ENCODE measurements around the gene NKX6-1. TPM values are rescaled to one million over a fixed set of nuclear protein-coding genes. Genes with fewer than 3 reads are reported as not detected.

Gene NKX6-1
- polyA plus RNA-seq, 1 of the 3 experiments (the other 2 are of a cell fraction): not detected

DNA sequence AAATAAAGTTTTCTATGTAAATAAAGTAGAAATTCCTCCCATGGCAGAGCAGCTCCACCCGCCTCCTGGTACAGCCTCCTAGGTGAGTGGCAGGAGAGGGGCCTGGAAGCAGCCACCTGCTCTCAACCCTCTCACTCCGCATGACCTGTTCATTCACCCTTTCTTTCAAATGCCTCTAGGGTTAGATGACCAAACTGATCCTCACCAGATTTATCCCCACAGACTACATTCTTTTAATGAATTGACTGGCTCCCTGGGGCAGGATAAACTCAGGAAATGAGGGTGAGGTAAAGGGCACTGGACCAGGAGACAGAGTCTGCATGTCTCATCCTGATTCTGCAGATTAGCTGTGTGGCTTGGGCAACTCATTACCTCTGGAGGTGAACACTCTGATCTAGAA, 32.6 kb upstream of the NKX6-1 start:
- H2AFZ ChIP-seq (ENCODE audit: low read depth): no peak overlapping the region
- POLR2A ChIA-PET: no interaction called here
- no peaks in the 10 kb centered on the region for H3K9me2 ChIP-seq
- no peaks in the 10 kb centered on the region for H4K20me1 ChIP-seq (ENCODE audit: insufficient read depth)
- CTCF ChIA-PET: interaction anchor here (0.8 to 1.1 kb wide), 3 partner anchors 10 to 438 kb away, joined by 3 to 4 read pairs (median 4); partner anchors contain the start of gene CDS1
- H3K4me1 ChIP-seq (ENCODE audit: control insufficient read depth in 1 of 2, insufficient read depth in 2 of 2, low read depth in 1 of 2, low read length in 1 of 2): peaks cover 0 to 3% of the 10 kb centered on the region in 2 experiments; a peak in 2 of 4 replicates
- no peaks in the 10 kb centered on the region for H3K9me3 ChIP-seq
- H3K4me2 ChIP-seq: no peak overlapping the region
- H3K36me3 ChIP-seq (replicated peaks in 1 of 2; ENCODE audit: control insufficient read depth in 1 of 2, insufficient read depth in 2 of 2, low read length in 1 of 2): no peaks in the 10 kb centered on the region
- H3K27ac ChIP-seq (ENCODE audit: low read depth in 2 of 2, low read length in 1 of 2): no peak overlapping the region
- no peak overlapping the region for H3K4me3 ChIP-seq (ENCODE audit: low read depth in 2 of 2, low read length in 1 of 2)
- H3K79me2 ChIP-seq (ENCODE audit: insufficient read depth): no peaks in the 10 kb centered on the region
- WGBS (ENCODE audit: low lambda C conversion rate): 27% methylated on average over 2 of the region's 2 CpGs
- TF ChIP-seq POLR2AphosphoS5 (IDR thresholded peaks at IDR 0.05; ENCODE audit: low read depth, low read length): no peak
- TF ChIP-seq FOSL2 (IDR thresholded peaks at IDR 0.05; ENCODE audit: borderline replicate concordance, low read depth): no peak
- TF ChIP-seq ELF1 (IDR thresholded peaks at IDR 0.05): no peak
- TF ChIP-seq, protein P1, sequence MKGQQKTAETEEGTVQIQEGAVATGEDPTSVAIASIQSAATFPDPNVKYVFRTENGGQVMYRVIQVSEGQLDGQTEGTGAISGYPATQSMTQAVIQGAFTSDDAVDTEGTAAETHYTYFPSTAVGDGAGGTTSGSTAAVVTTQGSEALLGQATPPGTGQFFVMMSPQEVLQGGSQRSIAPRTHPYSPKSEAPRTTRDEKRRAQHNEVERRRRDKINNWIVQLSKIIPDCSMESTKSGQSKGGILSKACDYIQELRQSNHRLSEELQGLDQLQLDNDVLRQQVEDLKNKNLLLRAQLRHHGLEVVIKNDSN (IDR thresholded peaks at IDR 0.05; ENCODE audit: borderline replicate concordance, low read depth): no peak
- TF ChIP-seq MEF2A (IDR thresholded peaks at IDR 0.05; ENCODE audit: borderline replicate concordance, low read depth): no peak
- TF ChIP-seq RXRA (IDR thresholded peaks at IDR 0.05; ENCODE audit: borderline replicate concordance, low read depth): no peak
- TF ChIP-seq EZH2phosphoT487 (IDR thresholded peaks at IDR 0.05; ENCODE audit: borderline replicate concordance, low read depth): no peak
- TF ChIP-seq SIN3A (IDR thresholded peaks at IDR 0.05; ENCODE audit: borderline replicate concordance, low read depth, low read length): no peak
- no peak for TF ChIP-seq CHD2 (IDR thresholded peaks at IDR 0.05; ENCODE audit: low read length, partially characterized antibody)
- TF ChIP-seq, protein P2, sequence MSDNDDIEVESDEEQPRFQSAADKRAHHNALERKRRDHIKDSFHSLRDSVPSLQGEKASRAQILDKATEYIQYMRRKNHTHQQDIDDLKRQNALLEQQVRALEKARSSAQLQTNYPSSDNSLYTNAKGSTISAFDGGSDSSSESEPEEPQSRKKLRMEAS (IDR thresholded peaks at IDR 0.05; ENCODE audit: low read depth): no peak
- TF ChIP-seq NRF1 (IDR thresholded peaks at IDR 0.05; ENCODE audit: low read depth, low read length): no peak
- TF ChIP-seq MXI1 (IDR thresholded peaks at IDR 0.05; ENCODE audit: low read depth, low read length): no peak
- TF ChIP-seq RFX5 (IDR thresholded peaks at IDR 0.05; ENCODE audit: low read length): no peak
- TF ChIP-seq NFIC (IDR thresholded peaks at IDR 0.05; ENCODE audit: borderline replicate concordance): no peak
- TF ChIP-seq, protein P3, sequence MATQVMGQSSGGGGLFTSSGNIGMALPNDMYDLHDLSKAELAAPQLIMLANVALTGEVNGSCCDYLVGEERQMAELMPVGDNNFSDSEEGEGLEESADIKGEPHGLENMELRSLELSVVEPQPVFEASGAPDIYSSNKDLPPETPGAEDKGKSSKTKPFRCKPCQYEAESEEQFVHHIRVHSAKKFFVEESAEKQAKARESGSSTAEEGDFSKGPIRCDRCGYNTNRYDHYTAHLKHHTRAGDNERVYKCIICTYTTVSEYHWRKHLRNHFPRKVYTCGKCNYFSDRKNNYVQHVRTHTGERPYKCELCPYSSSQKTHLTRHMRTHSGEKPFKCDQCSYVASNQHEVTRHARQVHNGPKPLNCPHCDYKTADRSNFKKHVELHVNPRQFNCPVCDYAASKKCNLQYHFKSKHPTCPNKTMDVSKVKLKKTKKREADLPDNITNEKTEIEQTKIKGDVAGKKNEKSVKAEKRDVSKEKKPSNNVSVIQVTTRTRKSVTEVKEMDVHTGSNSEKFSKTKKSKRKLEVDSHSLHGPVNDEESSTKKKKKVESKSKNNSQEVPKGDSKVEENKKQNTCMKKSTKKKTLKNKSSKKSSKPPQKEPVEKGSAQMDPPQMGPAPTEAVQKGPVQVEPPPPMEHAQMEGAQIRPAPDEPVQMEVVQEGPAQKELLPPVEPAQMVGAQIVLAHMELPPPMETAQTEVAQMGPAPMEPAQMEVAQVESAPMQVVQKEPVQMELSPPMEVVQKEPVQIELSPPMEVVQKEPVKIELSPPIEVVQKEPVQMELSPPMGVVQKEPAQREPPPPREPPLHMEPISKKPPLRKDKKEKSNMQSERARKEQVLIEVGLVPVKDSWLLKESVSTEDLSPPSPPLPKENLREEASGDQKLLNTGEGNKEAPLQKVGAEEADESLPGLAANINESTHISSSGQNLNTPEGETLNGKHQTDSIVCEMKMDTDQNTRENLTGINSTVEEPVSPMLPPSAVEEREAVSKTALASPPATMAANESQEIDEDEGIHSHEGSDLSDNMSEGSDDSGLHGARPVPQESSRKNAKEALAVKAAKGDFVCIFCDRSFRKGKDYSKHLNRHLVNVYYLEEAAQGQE (IDR thresholded peaks at IDR 0.05; ENCODE audit: low read depth, low read length): no peak
- TF ChIP-seq FOXM1 (IDR thresholded peaks at IDR 0.05; ENCODE audit: low read depth): no peak
- TF ChIP-seq TAF1 (IDR thresholded peaks at IDR 0.05; ENCODE audit: borderline replicate concordance, low read depth, low read length): no peak
- H3F3A ChIP-seq (replicated peaks; ENCODE audit: insufficient read depth): no peaks in the 10 kb centered on the region
- no peak overlapping the region for H3K9ac ChIP-seq
- peak; percentile 3 for DNase-seq
- H3K27me3 ChIP-seq (ENCODE audit: insufficient read depth): no peaks in the 10 kb centered on the region

All from SK-N-SH (cell line).